ENCODE measurements around the gene RCAN2.

DNA sequence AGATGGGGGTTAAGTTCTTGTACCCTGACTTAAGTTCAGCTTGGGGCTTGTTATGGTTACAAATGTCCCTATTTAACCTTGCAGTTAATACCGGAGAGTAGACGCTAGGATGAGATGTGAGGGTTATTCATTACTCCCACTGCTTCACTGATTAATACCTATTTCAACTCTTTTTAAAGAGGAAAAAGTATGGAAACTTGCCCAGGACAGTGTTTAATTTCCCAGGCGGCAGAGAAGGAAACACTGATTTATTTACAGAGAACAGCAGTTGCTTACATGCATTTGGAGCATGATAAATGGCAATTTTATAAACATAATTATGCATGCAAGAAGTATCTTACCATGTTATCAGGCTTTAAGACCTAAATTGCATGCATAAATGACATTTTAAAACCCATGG is 137.7 kb downstream of the RCAN2 start:
- TF ChIP-seq, protein P1, sequence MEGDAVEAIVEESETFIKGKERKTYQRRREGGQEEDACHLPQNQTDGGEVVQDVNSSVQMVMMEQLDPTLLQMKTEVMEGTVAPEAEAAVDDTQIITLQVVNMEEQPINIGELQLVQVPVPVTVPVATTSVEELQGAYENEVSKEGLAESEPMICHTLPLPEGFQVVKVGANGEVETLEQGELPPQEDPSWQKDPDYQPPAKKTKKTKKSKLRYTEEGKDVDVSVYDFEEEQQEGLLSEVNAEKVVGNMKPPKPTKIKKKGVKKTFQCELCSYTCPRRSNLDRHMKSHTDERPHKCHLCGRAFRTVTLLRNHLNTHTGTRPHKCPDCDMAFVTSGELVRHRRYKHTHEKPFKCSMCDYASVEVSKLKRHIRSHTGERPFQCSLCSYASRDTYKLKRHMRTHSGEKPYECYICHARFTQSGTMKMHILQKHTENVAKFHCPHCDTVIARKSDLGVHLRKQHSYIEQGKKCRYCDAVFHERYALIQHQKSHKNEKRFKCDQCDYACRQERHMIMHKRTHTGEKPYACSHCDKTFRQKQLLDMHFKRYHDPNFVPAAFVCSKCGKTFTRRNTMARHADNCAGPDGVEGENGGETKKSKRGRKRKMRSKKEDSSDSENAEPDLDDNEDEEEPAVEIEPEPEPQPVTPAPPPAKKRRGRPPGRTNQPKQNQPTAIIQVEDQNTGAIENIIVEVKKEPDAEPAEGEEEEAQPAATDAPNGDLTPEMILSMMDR (IDR thresholded peaks at IDR 0.05): no peak
- TF ChIP-seq POLR2AphosphoS5 (IDR thresholded peaks at IDR 0.05; ENCODE audit: low read depth, low read length): no peak
